Stimulated activated CD4-positive, alpha-beta T cell treated with anti-CD3 and anti-CD28 coated beads, TNF-alpha, amount 100 ng/mL, for 48 hours (primary cell): ENCODE measurements around the gene KCNJ14.
A peak's percentile ranks its signal among the peaks of the same experiment; 100 is the strongest.

Experiments used
- DNase-seq, 3 donors: peaks; one replicate each; pipeline ENCODE4 v3.0.0-alpha.2; 2020; ENCODE audit warnings: low read depth in 3 of 3

Gene KCNJ14

DNA sequence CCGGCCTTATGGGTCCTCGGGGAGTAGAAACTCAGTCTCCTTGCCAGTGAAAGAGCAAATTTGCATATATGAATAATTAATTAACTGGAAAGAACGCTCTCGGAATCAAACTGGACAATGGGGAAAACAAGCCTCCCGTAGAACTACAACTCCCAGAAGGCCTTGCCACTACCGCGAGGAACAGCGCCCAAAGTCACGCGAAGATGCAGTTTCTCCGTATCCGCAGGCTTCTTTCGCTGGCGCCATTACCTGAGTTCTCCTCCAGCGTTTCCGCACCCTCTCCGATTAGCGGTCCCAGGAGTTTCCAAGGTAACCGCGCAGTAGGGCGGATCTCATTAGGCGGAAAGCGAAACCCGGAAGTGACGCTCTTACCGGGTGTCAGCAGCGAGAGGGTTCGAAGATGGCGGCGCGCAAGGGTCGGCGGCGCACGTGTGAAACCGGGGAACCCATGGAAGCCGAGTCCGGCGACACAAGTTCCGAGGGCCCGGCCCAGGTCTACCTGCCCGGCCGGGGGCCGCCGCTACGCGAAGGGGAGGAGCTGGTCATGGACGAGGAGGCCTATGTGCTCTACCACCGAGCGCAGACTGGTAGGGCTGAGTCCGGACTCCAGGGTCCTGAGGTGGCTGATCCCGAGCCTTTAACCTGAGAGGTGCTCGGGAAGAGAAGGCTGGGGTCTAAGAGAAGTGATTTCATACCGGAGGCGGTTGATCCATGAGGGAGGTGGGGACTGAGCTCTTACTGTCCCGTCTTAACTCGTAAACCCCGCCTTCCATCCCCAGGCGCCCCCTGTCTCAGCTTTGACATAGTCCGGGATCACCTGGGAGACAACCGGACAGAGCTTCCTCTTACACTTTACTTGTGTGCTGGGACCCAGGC lies 9.5 kb upstream of the KCNJ14 start, which contains the start of gene GRWD1:
Gene GRWD1 (plus strand): TSS at position 378 of the 876 bp plus-strand sequence. CDS start 23 bp downstream, at position 401.
- peak; percentile 88 to 93 (median 89) for DNase-seq

DNA sequence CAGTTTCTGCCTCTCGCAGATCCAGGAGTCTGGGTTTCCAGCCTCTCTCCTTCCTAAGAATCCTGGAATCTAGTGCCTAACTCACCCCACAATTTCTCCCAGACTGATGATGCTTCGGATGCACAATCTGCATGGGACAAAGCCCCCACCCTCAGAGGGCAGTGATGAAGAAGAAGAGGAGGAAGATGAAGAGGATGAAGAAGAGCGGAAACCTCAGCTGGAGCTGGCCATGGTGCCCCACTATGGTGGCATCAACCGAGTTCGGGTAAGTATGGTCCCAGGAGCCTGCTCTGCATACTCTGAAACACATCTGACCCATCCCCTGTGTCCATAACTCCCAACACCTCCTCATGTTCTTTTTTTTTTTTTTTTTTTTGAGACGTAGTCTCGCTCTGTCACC lies 8.8 kb upstream of the KCNJ14 start:
- no peak for DNase-seq

DNA sequence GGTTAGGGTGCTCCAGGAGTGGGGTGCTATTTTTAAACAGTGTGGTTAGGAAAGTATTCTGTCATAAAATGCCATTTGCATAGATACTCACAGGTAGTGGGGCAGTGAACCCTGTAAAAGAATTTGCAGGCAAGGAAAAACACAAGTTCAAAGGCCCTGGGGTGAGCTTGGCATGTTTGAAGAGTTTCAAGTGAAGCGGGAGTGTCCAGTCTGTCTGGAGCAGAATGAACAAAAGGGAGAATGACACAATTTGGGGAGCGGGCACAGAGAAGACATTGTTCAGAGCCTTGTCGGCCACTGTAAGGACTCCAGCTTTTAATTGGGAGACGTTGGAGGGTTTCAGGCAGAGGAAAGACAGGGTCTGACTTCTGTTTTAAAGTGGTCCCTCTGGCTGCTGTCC lies 6.8 kb upstream of the KCNJ14 start:
- no peak for DNase-seq

DNA sequence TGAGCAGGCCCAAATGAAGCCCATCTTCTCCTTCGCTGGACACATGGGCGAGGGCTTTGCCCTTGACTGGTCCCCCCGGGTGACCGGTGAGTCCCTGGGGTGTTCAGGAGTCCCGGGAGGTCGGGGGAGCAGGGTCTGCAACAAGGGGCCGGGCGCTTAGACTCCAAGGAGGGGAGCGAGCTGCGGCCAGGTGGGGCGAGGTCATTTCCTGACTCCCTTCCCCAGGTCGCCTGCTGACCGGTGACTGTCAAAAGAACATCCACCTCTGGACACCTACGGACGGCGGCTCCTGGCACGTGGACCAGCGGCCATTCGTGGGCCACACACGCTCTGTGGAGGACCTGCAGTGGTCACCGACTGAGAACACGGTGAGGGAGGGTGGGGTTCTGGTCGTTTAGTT lies 4.9 kb upstream of the KCNJ14 start:
- DNase-seq, result no peak

DNA sequence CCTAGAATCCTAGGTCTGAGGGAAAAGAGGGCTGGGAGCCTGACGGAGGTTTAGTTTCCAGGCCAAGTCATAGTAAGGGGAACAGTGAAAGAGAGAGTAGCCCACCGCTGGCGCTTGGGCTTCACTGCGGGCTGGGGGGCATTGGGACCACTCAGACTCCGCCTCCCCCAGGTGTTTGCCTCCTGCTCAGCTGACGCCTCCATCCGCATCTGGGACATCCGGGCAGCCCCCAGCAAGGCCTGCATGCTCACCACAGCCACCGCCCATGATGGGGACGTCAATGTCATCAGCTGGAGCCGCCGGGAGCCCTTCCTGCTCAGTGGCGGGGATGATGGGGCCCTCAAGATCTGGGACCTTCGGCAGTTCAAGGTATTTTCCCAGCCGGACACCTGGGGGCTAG lies 4.5 kb upstream of the KCNJ14 start:
- no peak for DNase-seq

DNA sequence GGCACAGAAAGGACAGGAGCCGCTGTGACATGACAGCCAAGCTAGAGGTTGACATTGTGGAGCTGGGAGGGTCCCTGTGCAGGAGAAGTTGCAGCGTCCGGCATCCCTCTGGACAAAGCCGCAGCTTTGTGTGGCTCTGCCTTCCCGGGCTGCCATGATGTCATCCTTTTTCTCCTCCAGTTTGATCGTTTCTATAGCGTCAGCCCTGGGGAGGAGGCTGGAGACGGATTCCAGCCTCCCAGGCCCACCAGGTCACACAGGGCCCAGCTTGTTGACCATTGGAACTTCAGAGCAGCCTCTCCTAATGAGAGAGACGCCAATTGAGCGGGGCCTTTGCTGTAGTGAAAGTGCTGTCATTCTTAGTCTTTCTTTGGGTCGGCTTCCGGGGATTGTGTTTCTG lies 3.8 kb upstream of the KCNJ14 start:
- DNase-seq, result no peak

DNA sequence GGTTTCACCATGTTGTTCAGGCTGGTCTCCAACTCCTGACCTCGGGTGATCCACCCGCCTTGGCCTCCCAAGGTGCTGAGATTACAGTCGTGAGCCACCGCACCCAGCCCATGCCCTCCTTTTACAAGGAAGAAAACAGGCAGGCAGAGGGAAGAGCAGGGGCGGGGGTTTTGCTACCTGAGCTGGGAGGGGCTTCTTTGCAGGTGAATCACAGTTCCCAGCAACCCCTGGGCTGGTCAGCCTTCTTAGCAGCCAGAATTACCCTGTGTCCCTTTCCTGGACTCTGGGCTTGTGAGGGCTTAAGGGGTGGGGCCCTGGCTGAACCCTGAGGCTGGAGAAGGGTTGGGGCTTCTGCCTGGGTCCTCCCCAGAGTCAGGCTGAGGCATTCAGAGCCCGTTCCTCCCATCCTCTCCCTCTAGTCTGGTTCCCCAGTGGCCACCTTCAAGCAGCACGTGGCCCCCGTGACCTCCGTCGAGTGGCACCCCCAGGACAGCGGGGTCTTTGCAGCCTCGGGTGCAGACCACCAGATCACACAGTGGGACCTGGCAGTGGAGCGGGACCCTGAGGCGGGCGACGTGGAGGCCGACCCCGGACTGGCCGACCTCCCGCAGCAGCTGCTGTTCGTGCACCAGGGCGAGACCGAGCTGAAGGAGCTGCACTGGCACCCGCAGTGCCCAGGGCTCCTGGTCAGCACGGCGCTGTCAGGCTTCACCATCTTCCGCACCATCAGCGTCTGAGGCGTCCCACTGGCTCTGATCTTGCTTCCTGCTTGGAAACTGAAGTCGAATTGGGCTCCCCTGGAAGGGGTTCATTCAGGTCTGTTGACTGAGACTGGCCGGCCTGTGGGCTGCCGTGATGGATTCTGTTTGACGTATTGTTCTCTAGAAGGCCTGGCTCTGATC lies 2.8 kb upstream of the KCNJ14 start:
- no peak for DNase-seq

DNA sequence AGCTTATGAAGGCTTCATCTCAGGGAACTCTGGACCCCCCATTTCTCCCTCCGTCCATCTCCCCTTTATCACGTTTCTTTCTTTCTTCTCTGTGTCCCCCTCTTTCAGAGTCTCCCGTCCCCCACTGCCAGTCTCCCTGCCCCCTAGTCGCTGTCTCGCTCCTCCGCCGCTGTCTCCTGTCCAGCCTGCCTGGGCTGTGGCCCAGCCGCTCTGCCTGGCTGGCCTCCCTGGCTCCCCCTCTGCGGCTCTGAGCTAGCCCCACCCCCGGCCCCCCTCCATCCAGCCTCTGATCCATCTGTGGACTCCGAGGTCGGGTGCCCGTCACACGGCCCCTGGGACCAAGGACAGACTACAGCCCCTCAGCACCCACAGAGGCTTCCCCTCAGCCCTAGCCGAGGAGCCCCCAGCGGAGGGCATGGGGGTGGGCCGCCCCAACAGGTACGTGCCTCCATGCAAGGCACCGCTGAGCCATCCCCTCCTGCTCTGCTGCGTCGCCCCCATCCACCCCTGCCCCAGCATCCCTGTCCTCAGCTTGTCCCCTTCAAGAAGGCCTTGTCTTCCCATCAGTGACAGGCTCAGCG lies 1.1 kb upstream of the KCNJ14 start:
- DNase-seq, result no peak

DNA sequence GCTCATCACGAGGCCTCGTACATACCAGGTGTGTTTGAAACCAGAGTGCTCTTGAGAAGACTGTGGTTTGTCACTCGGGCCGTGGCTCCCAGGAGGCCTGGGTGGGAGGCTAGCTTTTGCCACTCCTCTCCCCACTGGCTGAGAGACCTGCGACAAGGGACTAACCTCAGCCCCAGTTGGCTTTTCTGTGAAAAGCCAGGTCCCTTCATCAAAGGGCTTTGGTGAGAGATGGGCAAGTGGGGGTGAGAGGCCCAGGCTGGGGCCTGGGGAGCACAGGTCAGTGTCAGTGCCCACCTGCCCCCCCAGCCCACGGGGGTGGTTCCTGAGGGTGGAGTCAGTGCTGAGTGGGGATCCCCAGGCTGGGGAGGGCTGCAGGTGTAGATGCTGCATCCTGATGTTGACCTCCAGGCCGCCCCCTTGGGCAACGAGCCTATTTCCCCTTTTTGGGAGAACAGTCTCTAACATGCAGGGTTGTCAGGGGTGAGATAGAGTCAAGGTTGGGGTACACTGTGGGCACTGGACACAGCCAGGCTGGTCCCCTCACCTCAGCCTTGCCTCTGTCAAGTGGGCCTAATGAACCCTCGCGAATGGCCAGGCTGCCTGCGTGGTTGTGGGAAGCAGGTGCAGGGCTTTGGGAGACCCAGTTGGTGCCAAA lies 661 bp downstream of the KCNJ14 start:
- no peak for DNase-seq

DNA sequence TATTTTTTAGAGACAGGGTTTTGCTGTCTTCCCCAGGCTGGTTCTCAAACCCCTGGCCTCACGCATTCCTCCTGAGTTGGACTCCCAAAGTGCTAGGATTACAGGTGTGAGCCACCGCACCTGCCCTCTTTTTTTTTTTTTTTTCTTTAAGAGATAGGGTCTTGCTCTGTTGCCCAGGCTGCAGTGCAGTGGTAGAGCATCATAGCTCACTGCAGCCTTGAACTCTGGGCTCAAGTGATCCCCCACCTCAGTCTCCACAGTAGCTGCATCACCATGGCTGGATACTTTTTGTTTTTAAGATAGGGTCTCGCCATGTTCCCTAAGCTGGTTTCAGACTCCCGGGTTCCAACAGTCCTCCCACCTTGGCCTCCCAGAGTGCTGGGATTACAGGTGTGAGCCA lies 1.5 kb downstream of the KCNJ14 start:
- DNase-seq, result no peak

DNA sequence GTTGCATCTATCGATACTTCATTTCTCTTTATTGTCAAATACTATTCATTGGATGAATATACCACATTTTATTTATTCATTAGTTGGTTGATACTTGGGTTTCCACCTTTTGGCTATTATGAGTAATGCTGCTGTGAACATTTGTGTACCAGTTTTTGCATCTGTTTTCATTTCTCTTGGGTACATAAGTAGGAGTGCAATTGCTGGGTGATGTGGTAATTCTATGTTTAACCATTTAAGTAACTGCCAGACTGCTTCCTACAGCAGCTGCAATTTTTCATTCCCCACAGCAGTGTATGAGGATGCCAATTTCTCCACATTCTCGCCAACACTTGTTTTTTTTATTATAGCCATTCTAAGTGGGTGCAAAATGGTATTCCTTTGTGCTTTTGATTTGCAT lies 2.6 kb downstream of the KCNJ14 start:
- DNase-seq, result no peak

DNA sequence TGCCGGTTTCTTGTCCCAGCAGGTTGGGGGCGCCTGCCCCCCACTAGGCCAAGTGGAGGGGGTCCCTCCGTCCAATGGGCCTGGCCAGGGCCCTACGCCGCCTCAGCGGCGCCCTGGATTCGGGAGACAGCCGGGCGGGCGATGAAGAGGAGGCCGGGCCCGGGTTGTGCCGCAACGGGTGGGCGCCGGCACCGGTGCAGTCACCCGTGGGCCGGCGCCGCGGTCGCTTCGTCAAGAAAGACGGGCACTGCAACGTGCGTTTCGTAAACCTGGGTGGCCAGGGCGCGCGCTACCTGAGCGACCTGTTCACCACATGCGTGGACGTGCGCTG lies 6.2 kb downstream of the KCNJ14 start:
- DNase-seq, result no peak

DNA sequence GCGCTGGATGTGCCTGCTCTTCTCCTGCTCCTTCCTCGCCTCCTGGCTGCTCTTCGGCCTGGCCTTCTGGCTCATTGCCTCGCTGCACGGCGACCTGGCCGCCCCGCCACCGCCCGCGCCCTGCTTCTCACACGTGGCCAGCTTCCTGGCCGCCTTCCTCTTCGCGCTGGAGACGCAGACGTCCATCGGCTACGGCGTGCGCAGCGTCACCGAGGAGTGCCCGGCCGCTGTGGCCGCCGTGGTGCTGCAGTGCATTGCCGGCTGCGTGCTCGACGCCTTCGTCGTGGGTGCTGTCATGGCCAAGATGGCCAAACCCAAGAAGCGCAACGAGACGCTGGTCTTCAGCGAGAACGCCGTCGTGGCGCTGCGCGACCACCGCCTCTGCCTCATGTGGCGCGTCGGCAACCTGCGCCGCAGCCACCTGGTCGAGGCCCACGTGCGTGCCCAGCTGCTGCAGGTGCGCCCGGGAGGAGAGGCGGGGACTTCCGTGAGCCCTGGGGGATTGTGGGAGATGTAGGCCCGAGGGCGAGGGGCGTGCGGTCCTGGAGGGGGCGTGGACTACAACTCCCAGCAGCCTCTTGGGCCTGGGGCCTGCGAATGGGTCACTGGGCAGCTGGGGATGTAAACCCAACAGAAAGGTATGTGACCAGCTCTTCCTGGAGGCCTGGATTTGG lies 6.7 kb downstream of the KCNJ14 start:
- no peak for DNase-seq

DNA sequence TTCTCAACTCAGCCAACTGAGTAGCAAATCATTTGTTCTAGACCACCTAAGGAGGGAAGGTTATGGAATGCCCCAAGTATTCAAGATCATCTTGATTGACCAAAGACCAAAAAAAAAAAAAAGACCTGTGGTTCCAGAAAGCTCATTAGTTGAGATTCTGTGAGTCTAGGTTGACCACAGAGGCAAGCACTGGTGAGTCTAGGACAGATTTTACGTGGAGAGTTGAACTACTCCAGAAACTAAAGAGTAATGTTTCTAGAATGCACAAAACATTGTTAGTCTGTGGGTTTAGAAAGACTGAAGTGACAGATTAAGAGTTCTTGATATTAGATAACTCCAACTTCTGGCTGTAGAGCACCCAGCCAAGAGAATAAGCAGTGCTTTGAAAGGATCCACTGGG lies 9.8 kb downstream of the KCNJ14 start:
- no peak for DNase-seq

DNA sequence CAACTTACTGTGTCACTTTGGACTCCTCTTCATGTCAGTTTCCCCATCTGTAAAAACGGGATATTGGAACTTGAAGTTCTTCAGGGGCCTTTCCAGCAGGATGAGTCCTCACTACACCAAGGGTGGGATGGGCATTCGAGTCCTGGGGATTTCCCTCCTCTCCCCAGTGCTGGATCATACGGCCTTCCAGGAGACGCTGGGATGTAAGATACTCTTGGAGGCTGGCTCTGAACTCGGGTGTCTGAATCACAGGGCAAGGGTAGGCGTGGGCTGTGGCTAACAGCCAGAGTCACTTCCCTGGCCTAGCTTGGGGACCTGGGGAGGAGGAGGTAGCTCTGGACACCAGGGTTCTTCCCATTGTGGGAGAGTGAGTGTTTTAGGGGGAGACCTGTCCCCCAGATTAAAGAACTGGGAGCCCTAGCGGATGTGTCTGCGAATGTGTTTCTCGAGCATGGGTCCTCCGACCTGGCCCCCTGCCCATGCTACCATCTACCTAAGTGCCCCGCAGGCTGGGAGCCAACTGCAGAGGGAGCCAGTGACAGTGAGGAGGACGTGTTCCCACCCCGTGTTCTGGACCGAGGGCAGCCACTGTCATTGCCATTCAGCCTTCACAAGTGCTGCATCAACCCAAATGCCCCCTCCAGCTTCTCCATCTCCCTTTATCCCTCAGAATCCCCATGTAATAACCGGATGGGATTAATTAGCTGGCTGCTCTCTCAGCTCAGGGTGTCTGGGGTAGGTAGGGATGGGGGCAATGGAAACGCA lies 11.4 kb downstream of the KCNJ14 start:
- no peak for DNase-seq

DNA sequence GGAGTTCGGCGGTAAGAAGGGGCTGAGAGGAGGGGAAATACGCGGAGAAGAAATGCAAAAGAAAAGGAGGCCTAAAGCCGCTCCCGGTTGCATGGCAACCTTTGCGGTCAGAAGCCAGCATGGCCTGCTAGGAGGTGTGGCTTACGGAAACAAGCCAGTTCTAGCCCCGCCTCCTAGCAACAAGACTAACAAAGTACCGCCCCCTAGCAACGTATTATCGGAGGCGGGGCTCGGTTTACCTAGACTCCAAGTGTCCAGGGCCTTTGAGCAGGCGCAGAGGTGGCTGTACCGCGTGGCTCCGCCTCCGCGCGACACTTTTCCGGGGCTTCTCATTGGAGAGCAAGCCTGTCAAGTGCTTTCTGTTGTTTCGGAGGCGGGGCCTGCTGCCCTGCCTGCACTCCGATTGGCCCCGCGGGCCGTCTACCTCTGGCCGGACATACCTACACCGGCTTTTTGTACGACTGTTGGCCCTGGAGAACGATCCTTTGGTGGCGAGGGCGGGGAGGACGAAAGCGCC lies 13.5 kb downstream of the KCNJ14 start:
- DNase-seq, result peak; percentile 97 to 100 (median 99)

DNA sequence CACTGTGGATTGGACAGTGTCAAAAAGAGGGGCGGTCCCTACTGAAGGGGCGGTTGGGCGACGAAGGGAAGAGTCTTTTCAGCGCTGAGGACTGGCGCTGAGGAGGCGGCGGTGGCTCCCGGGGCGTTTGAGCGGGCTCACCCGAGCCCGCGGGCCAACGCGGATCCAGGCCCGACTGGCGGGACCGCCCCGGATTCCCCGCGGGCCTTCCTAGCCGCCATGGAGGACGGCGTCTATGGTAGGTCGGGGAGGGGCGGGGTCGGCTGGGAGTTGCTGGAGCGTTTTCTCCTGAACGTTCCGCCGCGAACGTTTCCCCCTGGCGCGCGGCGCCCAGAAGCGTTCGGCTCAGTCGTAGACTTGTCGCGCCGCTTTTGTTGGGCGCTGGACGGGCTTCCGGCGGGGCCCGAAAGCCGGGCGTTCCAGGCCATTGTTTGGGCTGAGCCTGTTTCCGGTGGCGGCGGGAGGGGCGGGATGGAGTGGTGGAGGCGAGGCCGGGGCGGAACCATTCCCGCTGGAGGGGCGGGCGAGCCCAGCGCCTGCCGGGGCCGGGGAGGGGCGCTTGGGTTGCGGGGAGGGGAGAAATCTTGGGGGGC lies 14.0 kb downstream of the KCNJ14 start, which contains the start of gene CYTH2:
Gene CYTH2 (plus strand): TSS at position 81 of the 593 bp plus-strand sequence. CDS start 139 bp downstream, at position 220.
- peak; percentile 55 to 74 (median 63) for DNase-seq

DNA sequence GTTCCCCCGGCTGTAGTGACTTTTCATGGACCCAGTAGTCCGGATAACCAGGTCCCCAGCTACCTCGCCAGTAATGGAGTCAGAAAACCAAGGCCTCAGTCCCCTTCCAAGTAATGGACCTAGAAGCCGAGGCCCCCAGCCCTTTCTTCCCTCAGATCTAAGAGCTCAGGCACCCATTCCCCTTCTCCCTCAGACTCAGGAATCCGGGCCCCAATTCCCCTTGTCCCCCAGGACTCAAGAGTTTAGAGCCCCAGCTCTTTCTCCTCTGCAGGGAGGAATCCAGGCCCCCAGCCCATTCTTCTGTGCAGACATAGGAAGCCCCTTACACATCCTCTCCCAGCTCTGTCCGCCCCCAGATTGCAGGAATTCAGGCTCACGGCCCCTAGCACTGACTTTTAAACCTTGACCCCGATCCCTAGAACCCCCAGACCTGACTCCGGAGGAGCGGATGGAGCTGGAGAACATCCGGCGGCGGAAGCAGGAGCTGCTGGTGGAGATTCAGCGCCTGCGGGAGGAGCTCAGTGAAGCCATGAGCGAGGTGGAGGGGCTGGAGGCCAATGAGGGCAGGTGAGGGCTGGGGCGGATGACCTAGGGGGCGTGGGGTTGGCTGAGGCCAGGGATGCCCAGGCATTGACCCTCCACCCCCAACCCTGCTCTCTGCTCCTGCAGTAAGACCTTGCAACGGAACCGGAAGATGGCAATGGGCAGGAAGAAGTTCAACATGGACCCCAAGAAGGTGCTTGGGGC lies 14.7 kb downstream of the KCNJ14 start:
- no peak for DNase-seq

DNA sequence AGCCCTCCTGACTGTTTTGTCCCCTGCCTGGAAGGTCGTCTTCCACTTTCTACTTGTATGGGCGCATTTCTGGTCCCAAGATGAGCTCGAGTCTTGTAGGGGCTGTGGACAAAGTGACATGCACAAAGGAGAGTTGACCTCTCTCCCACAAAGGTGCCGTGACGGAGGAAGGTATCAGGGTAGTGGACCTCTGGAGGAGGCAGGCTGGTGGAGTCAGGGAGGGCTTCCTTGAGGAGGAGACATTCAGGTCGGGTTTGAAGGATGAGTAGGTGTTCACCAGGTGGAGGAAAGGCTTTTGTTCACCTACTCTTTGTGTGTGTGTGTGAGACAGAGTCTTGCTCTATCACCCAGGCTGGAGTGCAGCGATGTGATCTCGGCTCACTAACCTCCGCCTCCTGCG lies 15.5 kb downstream of the KCNJ14 start:
- no peak for DNase-seq
